HL-60/S4 (cell line): ENCODE results near the gene AAMDC.
"Not testable (repeated sequence)": the region's sequence is repeated elsewhere in the genome, so short reads cannot be mapped to it uniquely, and the experiment has no call there.

Experiments
- in situ Hi-C: fragments of 300-500 bp; cut with MboI; formaldehyde crosslinking; loops from 2 replicates; pipeline ENCODE4 v1.14.3; 2022; ENCODE audit warnings: low sequenced_read_pairs

Gene AAMDC

DNA sequence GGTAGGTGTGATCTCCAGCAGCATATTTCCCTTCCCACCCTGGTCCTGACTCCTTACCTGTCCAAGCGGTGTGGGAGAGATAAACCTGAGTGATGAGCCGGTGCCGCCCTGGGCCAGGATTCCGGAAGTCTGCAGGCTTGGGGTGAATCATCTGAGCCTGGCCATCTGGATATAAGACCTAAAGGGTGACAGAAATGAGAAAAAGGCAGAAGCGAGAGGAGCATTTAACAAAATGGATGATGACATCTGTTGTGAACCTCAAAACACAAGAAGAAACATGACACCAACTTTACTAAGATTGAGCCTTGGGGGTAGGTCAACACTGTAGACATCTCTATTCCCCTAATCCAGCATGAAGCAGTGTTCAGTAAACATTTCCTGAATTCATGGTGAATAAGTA lies 62.8 kb downstream of the AAMDC start:
- in situ Hi-C loops = no loop called here

DNA sequence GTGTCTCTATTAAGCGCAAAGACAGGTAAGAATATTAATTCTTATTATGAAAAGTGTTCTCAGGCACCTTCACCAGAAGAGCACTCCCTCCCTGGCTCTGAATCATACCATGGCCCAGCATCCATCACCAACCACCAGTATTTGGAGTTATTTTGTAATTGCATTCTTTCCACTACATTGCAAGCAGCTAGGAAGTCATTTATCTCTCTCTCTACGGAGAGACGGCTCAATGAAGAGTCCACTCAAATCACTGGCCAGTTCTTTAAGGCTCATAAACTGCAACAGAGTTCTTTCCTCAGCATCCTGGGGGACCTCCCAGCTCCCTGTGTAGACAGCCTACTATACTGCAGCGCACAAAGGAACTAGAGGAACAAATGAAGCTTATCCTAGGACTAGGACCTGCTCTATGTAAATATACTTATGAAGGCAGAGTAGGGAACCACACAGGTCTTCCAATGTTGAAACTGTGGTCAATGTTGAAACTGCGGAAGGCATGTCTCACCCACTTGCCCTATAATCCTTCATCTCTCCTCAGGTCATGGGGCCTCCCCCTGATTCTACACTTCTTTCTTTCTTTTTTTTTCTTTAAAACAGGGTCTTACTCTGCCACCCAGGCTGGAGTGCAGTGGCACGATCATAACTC lies 63.4 kb downstream of the AAMDC start:
- in situ Hi-C loops = no loop called here

DNA sequence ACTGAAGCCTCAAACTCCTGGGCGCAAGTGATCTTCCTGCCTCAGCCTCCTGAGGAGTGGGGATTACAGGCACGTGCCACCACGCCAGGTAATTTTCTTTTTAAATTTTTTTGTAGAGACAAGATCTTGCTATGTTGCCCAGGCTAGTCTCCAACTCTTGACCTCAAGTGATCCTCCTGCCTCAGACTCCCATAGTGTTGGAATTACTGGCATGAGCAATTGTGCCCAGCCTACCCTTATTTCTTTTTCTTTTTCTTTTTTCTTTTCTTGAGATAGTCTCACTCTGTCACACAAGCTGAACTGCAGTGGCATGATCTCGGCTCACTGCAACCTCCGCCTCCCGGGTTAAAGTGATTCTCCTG lies 63.9 kb downstream of the AAMDC start:
- in situ Hi-C loops = no loop called here

DNA sequence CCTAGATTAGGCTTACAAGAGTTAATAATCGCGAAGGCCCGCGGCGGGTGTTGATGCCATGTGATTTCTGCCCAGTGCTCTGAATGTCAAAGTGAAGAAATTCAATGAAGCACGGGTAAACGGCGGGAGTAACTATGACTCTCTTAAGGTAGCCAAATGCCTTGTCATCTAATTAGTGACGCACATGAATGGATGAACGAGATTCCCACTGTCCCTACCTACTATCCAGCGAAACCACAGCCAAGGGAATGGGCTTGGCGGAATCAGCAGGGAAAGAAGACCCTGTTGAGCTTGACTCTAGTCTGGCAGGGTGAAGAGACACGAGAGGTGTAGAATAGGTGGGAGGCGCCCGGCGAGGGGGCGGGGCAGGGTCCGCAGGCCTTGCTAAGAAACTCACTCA lies 65.5 kb downstream of the AAMDC start:
- in situ Hi-C loops = no loop called here

DNA sequence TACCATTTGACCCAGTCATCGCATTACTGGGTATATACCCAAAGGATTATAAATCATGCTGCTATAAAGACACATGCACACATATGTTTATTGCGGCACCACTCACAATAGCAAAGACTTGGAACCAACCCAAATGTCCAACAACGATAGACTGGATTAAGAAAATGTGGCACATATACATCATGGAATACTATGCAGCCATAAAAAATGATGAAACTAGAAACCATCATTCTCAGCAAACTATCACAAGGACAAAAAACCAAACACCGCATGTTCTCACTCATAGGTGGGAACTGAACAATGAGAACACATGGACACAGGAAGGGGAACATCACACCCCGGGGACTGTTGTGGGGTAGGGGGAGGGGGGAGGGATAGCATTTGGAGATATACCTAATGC lies 68.1 kb downstream of the AAMDC start:
- in situ Hi-C loops = not testable (repeated sequence)

DNA sequence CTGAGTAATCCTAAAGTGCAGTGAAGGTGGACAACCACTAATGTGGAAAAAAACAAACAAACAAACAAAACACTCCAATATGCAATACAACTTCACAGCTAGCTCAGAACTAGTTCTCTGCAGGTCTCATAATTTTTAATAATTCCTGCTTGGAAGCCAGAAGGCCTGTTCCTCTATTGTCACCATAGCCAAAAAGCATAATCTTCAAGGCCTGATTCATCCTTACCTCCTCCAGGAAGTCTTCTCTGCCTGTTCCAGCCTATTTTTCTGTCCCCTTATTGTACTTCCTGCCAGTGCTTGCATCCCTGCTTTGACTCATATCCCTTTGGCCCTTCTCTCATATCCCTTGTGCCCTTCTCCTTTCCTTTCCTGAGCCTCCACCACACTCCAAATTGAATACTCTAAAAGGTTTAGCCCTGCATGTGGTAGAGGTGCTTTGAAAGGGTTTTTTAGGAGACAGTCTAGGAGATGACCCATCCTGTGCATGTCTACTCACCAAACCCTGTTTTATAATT lies 69.2 kb downstream of the AAMDC start:
- in situ Hi-C loops = not testable (repeated sequence)

DNA sequence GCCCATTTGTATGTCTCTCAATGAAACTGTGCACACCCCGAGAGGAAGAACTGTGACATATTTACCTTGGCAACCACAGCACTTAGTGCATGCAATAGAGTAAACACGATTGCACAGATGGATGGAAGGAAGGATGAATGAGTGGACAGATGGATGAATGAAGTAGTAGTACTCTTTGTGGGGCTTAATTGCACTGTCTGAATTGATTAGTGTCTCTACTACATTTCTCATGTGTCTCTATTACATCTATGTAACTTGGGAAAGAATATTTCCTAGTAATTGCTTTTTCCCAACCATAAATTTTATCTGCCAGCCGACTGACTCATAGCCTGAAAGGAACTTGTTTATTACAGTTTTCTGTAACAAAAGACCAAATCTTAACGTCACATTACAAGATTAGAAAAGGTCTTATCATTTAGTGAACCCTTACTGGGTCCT lies 69.7 kb downstream of the AAMDC start:
- in situ Hi-C loops = not testable (repeated sequence)

DNA sequence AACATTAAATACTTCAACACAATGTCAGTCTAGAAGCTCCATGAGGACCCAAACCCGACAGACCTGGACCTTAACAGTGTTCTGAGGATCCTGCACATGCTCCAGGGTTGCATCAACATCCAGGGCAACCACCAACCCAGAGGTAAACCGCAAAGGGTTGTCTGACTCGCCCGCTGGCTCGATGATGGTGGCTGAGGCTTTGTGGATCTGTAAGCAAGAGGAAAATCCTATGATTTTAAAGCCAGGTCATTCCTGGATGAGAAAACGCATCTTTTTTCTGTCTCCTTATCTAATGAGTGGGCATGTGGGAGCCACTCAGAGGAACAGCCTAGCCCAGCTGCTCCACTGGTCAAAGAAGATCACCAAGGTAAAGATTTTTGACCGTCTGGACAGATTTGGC lies 70.3 kb downstream of the AAMDC start:
- in situ Hi-C loops = not testable (repeated sequence)

DNA sequence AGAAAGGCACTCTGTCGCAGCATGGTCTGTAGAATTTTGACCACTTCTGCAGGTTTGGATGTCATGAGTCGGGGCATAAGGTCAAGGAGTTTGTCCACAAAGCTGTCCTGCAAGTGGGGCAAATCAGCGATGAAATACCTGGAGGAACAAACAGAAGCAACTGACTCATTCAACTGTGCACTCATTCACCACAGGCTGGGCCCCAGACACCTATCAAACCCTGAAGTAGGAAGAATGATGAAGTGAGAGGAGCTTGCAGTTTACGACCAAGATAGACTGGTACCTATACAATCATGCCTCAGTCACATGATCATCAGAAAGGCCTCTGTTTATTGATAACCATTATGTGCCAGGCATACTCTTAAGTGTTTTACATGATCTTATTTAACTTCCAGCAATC lies 70.8 kb downstream of the AAMDC start:
- in situ Hi-C loops = not testable (repeated sequence)

DNA sequence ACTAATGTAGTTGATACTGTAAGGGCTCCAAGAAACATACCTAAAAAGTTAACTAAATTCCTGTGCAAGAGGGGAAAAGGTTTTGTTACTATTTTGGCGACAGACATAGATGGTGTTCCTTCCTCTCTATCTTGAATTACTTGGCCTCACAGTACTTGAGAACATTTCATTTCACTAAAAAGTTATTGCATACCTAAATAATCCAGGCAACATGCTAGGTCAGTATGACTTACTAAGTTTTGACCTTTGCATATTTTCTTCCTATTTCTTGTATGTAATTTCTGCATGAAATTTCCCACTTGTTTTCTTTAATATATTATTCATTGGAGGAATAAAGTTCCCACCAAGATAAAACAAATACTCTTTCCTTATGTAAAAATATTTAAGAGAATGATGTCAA lies 74.0 kb downstream of the AAMDC start:
- in situ Hi-C loops = not testable (repeated sequence)

DNA sequence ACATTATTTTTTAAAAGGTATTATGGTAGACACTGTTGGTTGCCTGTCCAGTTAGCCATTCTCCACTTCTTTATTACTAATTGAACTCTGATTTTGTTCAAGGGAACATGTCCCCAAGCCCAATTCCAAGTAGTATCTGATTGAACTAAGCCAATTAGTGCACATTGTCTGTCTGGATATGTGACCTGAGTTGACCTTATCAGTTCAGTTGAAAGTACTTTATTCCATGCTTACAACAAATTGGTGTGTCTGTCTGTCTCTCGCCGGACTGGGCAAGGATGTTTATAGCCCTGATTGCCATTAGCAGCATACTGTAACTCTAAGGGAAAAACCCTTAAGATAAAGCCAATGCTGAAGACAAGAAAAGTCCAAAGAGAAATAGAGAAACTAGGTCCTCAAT lies 87.9 kb downstream of the AAMDC start:
- in situ Hi-C loops = no loop called here

DNA sequence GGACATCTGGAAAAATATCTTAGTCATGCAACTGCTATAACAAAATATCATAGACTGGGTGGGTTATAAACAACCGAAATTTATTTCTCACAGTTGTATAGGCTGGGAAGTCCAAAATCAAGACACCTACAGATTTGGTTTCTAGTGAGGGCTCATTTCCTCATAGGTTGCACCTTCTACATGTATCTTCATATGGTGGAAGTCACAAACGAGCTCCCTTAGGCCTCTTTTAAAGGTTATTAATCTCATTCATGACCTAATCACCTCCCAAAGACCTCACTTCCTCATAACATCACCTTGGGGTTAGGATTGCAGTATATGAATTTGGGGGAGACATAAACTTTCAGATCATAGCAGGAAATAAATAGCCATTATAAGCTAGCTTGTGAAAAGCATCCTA lies 88.3 kb downstream of the AAMDC start:
- in situ Hi-C loops = no loop called here

DNA sequence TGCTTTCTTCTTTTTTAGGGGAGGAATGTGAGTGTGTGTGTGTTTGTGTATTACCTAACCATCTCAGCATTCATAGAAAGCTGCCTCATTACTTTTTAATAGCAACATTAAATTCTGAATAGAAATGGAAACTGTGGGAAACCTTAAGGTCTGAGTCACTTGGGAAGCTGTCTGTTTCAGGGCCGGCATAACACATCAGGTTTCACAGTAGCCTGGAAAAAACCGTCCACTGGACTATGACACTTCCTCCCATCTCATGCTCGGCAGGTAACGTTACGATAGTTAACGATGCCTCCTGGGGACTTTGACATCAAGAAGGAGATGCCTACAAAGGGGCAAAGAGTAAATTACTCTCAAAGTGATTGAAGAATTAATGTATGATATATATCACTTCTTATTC lies 89.9 kb downstream of the AAMDC start:
- in situ Hi-C loops = not testable (repeated sequence)

DNA sequence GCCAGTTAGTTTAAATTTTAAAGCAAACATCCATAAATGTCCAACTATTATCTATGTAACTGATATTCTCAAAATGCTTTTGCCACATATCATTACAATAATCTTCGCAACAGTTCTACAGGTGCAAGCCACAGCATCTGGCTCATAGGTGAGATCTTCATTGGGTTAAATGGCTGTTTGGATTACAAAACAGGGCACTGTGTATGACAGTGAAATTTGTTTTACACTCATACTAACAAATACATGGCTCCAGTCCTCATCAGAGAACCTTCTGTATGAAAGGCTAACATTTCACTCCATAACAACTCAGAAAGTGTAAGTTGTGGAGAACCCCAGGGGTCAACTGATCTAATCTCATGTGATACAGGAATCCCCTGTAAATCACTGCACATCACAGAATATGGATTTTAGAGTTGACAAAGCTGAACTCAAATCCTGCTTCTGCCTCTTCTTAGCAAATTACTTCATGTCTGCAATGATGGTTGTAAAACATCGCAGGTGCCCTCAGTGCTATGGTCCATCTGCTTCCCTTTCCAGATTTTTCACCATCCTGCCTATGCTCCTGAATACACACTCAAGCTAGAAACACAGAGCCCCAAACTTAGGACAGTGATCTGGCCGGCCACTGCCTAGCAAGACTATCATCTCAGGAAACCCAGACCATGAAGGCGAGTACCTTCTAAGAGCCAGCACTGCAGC lies 92.8 kb downstream of the AAMDC start:
- in situ Hi-C loops = not testable (repeated sequence)

DNA sequence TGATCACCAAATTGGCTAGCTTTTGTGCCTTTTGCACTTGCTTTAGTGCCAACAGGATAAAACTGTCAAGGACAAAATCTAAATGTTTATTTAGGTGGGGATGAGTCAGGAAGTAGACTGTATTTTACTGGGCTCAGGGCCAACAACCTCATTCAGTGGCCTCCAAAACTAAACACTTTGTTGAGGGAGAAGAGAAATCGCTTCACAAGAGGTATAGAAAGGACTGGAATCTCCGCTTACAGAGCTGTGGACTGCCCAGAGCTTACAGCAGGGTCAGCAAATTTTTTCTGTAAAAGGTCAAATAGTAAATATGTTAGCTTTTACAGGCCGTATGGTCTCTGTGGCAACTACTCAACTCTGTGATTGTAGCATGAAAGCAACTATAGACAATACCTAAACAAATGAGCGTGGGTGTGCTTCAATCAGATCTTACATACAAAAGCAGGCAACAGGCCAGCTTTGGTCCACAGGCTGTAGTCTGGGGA lies 93.4 kb downstream of the AAMDC start:
- in situ Hi-C loops = not testable (repeated sequence)

DNA sequence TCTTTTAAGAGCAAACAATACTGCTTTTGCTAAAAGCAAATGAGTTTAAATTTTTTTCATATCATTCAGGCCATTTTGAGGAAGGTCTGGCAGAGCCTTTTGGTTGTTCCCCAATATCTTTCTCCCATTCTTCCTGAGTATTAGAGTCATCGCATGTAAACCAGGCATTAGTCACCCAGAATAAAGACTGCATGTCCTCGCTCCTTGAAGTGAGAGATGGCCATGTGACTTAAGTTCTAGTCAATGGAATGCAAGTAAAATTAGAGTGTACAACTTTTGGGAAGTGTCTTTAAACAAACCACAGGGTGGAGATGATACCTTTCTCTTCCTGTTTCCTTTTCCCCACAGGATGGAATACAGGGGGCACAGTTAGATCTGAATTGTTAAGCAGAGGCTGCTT lies 96.8 kb downstream of the AAMDC start:
- in situ Hi-C loops = not testable (repeated sequence)
